Stomach (tissue), 4 donors: ENCODE data around the gene OXER1.

Experiments used
- CTCF ChIP-seq, 7 experiments: fragments of 450-650 bp in 4 of 7; fragments of 200-600 bp in 3 of 7; sonication (generic) in 3 of 7; IDR thresholded peaks; one replicate each; pipeline ENCODE4 v1.5.1; 2016 to 2019; ENCODE audit warnings: antibody characterized with exemption in 7 of 7, control low read depth in 2 of 7, mild to moderate bottlenecking in 1 of 7
- POLR2A ChIP-seq, 4 donors: fragments of 450-650 bp; IDR thresholded peaks; one replicate each; pipeline ENCODE4 v1.6.1; 2016; ENCODE audit warnings: antibody characterized with exemption in 4 of 4, control low read depth in 2 of 4, mild to moderate bottlenecking in 1 of 4, moderate library complexity in 1 of 4

- TF ChIP-seq CTCF (IDR thresholded peaks at IDR 0.05) (no peak), POLR2A (IDR thresholded peaks at IDR 0.05) (no peak)
These were observed 51.0 kb downstream of the OXER1 start for GRCh38 chr2:42712934-42713333.
